Thyroid gland (tissue), 4 donors: ENCODE measurements around the gene FAM200C. TPM values are rescaled to one million over a fixed set of nuclear protein-coding genes. Genes with fewer than 3 reads are reported as not detected.

Source experiments
- DNase-seq, 2 donors: peaks; one replicate each; pipeline ENCODE4 v3.0.0-alpha.2; 2019
- H3K27ac ChIP-seq, 3 donors: fragments of 200-600 bp; sonication (generic); 1 replicate in 2 of 3; 2 replicates in 1 of 3; pipeline ENCODE4 v1.5.1; 2016 to 2019; ENCODE audit warnings: mild to moderate bottlenecking in 1 of 3, moderate library complexity in 1 of 3
- H3K27me3 ChIP-seq: fragments of 200-600 bp; sonication (generic); one replicate; pipeline ENCODE4 v1.5.1; 2019
- H3K36me3 ChIP-seq, 2 donors: fragments of 200-600 bp; sonication (generic); one replicate each; pipeline ENCODE4 v1.5.1; 2016 to 2019
- H3K4me1 ChIP-seq, 2 donors: fragments of 200-600 bp; sonication (generic); one replicate each; pipeline ENCODE4 v1.5.1; 2017 to 2019
- H3K4me3 ChIP-seq, 3 donors: fragments of 200-600 bp; sonication (generic); replicated peaks in 1 of 3; 1 replicate in 2 of 3; 2 replicates in 1 of 3; pipeline ENCODE4 v1.5.1; 2016; ENCODE audit warnings: mild to moderate bottlenecking in 1 of 3
- H3K9me3 ChIP-seq: fragments of 200-600 bp; sonication (generic); one replicate; pipeline ENCODE4 v1.5.1; 2017
- CTCF ChIP-seq, 6 experiments: fragments of 200-600 bp in 3 of 6; fragments of 450-650 bp in 3 of 6; sonication (generic) in 3 of 6; IDR thresholded peaks; one replicate each; pipeline ENCODE4 v1.5.1; 2016 to 2019; ENCODE audit warnings: antibody characterized with exemption in 6 of 6, mild to moderate bottlenecking in 2 of 6, inconsistent platforms in 1 of 6, moderate library complexity in 1 of 6
- POLR2A ChIP-seq, 2 donors: fragments of 450-650 bp; IDR thresholded peaks; one replicate each; pipeline ENCODE4 v1.6.1; 2017; ENCODE audit warnings: antibody characterized with exemption in 2 of 2, mild to moderate bottlenecking in 2 of 2, moderate library complexity in 1 of 2
- WGBS, 2 donors: methylation state at CpG; one replicate each; pipeline ENCODE4 v1.1.5; 2017; 5-methylcytosine and 5-hydroxymethylcytosine counted together
- intact Hi-C: fragments of 100-400 bp; cut with DNase I; formaldehyde crosslinking; loops from one replicate; pipeline ENCODE4 v1.15.1; 2023
- total RNA-seq, 4 donors: library from RNA; depleted of rRNA; stranded (reverse); fragments of >200 nt; gene quantifications; one replicate each; pipeline ENCODE4 v1.2.3, GENCODE V29; 2016

FAM200C gene
- total RNA-seq, 4 donors from 2014 or later, result 5.8 to 9.0 (median 7.2) TPM

GRCh38 chr5:160359816-160360215 is 40.0 kb downstream of the FAM200C start:
- 29 to 39% methylated on average over 4 of the region's 4 CpGs for WGBS, 2 donors
- Histone ChIP-seq H3K9me3 (no peaks in the 10 kb centered on the region), H3K27ac (peak overlapping the region in 1 of 3 donors; percentile 37), H3K4me3 (no peak overlapping the region), H3K4me1 (peaks cover 4 to 19% of the 10 kb centered on the region in 2 donors), H3K36me3 (no peaks in the 10 kb centered on the region), H3K27me3 (no peaks in the 10 kb centered on the region)
- intact Hi-C loops, result no loop called here
- peak; percentile 37 to 56 for DNase-seq
- TF ChIP-seq POLR2A (IDR thresholded peaks at IDR 0.05), result no peak
- TF ChIP-seq CTCF (IDR thresholded peaks at IDR 0.05), result no peak

GRCh38 chr5:160359242-160359641 is 40.6 kb downstream of the FAM200C start:
- Histone ChIP-seq H3K9me3 (no peaks in the 10 kb centered on the region), H3K27me3 (no peaks in the 10 kb centered on the region), H3K36me3 (no peaks in the 10 kb centered on the region), H3K4me3 (no peak overlapping the region), H3K4me1 (peaks cover 4 to 19% of the 10 kb centered on the region in 2 donors), H3K27ac (no peak overlapping the region)
- intact Hi-C loops, result no loop called here
- no peak for DNase-seq
- WGBS, 2 donors, result 0 to 2% methylated on average over 1 of the region's 1 CpG
- TF ChIP-seq POLR2A (IDR thresholded peaks at IDR 0.05), result no peak
- TF ChIP-seq CTCF (IDR thresholded peaks at IDR 0.05), result no peak

GRCh38 chr5:160357861-160358411 is 41.9 kb downstream of the FAM200C start:
- no peak for TF ChIP-seq CTCF (IDR thresholded peaks at IDR 0.05)
- TF ChIP-seq POLR2A (IDR thresholded peaks at IDR 0.05), result no peak
- no peak overlapping the region for H3K27ac ChIP-seq
- 64 to 72% methylated on average over 7 of the region's 7 CpGs for WGBS, 2 donors
- no peak overlapping the region for H3K4me3 ChIP-seq
- intact Hi-C loops, result no loop called here
- no peaks in the 10 kb centered on the region for H3K9me3 ChIP-seq
- no peak for DNase-seq
- H3K27me3 ChIP-seq, result no peaks in the 10 kb centered on the region
- H3K36me3 ChIP-seq, result no peaks in the 10 kb centered on the region
- peaks cover 4 to 11% of the 10 kb centered on the region in 2 donors for H3K4me1 ChIP-seq

- no peak for DNase-seq
- H3K27me3 ChIP-seq, result no peaks in the 10 kb centered on the region
- TF ChIP-seq POLR2A (IDR thresholded peaks at IDR 0.05), result no peak
- no peak for TF ChIP-seq CTCF (IDR thresholded peaks at IDR 0.05)
- 73 to 76% methylated on average over 7 of the region's 7 CpGs for WGBS, 2 donors
- intact Hi-C loops, result no loop called here
- H3K27ac ChIP-seq, result no peak overlapping the region
- no peak overlapping the region for H3K4me3 ChIP-seq
- H3K36me3 ChIP-seq, result no peaks in the 10 kb centered on the region
- H3K9me3 ChIP-seq, result no peaks in the 10 kb centered on the region
- peaks cover 4 to 9% of the 10 kb centered on the region in 2 donors for H3K4me1 ChIP-seq
Observed at GRCh38 chr5:160357394-160357793, 42.5 kb downstream of the FAM200C start.

- Histone ChIP-seq H3K4me3 (no peak overlapping the region), H3K4me1 (peaks cover 4 to 9% of the 10 kb centered on the region in 2 donors), H3K27me3 (no peaks in the 10 kb centered on the region), H3K36me3 (no peaks in the 10 kb centered on the region), H3K27ac (no peak overlapping the region), H3K9me3 (no peaks in the 10 kb centered on the region)
- TF ChIP-seq POLR2A (IDR thresholded peaks at IDR 0.05) (no peak), CTCF (IDR thresholded peaks at IDR 0.05) (no peak)
- intact Hi-C loops, result no loop called here
- WGBS, 2 donors, result 74 to 80% methylated on average over 7 of the region's 7 CpGs
- DNase-seq, result no peak
Observed at GRCh38 chr5:160356550-160357347, 43.1 kb downstream of the FAM200C start.
